ENCODE data around the gene PDCL3.
A peak's percentile ranks its signal among the peaks of the same experiment; 100 is the strongest.

Gene PDCL3

DNA sequence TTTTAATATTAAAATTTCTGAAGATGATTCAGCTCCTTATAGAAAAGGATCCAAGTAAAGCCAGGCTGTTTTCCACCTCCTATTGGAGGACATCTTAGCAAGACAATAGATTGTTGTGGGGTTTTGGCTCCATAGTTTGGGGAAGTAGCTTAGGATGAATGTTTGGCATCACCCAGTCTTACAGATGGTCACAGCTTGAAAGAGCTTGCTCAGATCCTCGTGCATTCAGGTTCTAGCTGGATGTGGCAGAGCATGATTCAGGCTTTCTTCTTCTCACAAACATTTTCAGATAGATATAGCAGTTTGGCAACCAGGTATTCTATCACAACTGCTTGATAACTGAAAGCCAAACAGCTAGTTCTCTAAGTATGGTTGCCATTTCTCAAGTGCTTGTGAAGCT lies 23.6 kb upstream of the PDCL3 start:
- Mint-ChIP-seq H3K27ac (ENCODE audit: low read depth) (no peak overlapping the region), H3K9me3 (no peaks in the 10 kb centered on the region), H3K36me3 (ENCODE audit: insufficient read depth) (no peaks in the 10 kb centered on the region), H3K4me3 (no peak overlapping the region), H3K27me3 (no peaks in the 10 kb centered on the region), H3K4me1 (no peaks in the 10 kb centered on the region)
- ATAC-seq (replicated peaks; ENCODE audit: extremely low read depth, poor library complexity, severe bottlenecking): no peak
- DNase-seq (ENCODE audit: low spot score in 2 of 2): no peak

DNA sequence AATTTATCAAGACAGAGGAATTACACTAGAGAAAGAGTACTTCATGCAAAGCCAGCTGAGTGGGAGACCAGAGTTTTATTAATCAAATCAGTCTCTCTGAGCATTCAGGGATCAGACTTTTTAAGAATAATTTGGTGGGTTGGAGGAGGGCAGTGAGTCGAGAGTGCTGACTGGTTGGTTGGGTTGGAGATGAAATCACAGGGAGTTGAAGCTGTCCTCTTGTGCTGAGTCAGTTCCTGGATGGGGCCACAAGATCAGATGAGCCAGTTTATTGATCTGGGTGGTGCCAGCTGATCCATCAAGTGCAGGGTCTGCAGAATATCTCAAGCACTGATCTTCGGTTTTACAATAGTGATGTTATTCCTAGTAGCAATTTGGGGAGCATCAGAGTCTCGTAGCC lies 21.4 kb upstream of the PDCL3 start:
- H3K9me3 Mint-ChIP-seq: no peaks in the 10 kb centered on the region
- no peaks in the 10 kb centered on the region for H3K4me1 Mint-ChIP-seq
- no peak overlapping the region for H3K4me3 Mint-ChIP-seq
- H3K27me3 Mint-ChIP-seq: peaks cover 3% of the 10 kb centered on the region
- ATAC-seq (replicated peaks; ENCODE audit: extremely low read depth, poor library complexity, severe bottlenecking) (no peak), DNase-seq (ENCODE audit: low spot score in 2 of 2) (no peak)
- no peak overlapping the region for H3K27ac Mint-ChIP-seq (ENCODE audit: low read depth)
- H3K36me3 Mint-ChIP-seq (ENCODE audit: insufficient read depth): no peaks in the 10 kb centered on the region

DNA sequence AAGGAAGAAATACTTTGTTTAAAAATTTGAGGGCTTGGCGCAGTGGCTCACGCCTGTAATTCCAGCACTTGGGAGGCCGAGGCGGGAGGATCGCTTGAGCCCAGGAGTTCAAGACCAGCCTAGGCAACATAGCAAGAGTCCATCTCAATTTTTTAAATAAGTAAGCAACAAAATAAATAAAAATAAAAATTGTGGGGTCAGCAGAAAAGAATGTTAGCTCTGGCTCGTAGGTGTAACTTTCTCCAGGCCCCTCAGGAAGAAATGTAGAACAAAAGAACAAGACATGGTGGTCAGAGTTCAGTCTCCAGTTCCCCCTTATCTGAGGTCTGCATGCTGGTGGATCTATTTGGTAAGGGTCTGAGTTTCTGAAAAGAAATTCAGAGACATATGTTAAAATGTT lies 20.4 kb upstream of the PDCL3 start:
- H3K27ac Mint-ChIP-seq (ENCODE audit: low read depth): no peak overlapping the region
- no peak overlapping the region for H3K4me3 Mint-ChIP-seq
- peaks cover 13% of the 10 kb centered on the region for H3K27me3 Mint-ChIP-seq
- H3K4me1 Mint-ChIP-seq: no peaks in the 10 kb centered on the region
- ATAC-seq (replicated peaks; ENCODE audit: extremely low read depth, poor library complexity, severe bottlenecking): no peak
- no peak for DNase-seq (ENCODE audit: low spot score in 2 of 2)
- no peaks in the 10 kb centered on the region for H3K9me3 Mint-ChIP-seq
- no peaks in the 10 kb centered on the region for H3K36me3 Mint-ChIP-seq (ENCODE audit: insufficient read depth)

DNA sequence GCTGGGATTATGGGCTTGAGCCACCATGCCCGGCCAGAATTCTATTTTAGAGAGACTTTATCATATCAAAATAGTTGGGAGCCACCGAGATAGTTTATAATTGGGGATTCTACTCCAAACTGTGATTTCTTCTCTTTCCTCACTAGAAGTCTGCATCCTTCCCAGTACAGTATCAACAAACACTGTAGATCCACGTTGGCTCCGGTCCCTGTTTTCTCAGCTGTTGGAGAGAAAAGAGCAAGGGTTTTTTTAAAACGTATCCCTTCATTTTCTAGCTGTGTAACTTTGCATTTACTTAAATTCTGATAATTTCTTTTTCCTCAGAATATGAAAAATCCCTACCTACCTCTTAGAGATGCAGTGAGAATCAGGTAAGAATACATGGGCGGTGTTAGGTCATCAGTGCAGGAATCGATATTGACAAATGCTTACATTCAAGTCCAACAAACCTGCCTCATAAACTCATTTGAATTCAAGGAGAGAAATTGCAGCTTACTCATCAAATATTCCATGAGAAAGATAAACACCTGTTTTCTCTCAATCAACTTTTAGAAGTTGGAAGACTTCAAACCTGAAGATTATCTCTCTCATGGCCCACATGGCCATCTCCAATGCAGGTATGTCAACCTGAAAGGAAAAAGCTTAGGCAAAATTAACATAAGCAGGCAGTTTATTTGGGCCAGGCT lies 17.7 kb upstream of the PDCL3 start:
- DNase-seq (ENCODE audit: low spot score in 2 of 2): no peak
- Mint-ChIP-seq H3K27ac (ENCODE audit: low read depth) (no peak overlapping the region), H3K4me3 (no peak overlapping the region), H3K9me3 (no peaks in the 10 kb centered on the region), H3K4me1 (no peaks in the 10 kb centered on the region), H3K27me3 (peaks cover 30% of the 10 kb centered on the region), H3K36me3 (ENCODE audit: insufficient read depth) (no peaks in the 10 kb centered on the region)
- no peak for ATAC-seq (replicated peaks; ENCODE audit: extremely low read depth, poor library complexity, severe bottlenecking)

DNA sequence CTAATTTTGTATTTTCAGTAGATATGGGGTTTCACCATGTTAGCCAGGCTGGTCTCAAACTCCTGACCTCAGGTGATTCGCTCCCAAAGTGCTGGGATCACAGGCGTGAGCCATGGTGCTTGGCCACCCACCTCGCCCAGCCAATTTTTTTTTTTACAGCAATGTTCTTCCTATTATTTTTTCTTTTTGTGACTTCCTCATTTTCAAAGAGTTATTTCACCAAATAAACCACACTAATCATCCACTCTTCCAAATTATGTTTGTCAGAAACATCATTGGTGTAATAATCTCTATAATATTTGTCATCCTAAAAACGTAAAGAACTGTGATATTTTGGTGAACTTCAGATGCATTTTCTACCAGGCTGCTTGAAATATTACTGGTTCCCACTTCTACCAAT lies 16.3 kb upstream of the PDCL3 start:
- Mint-ChIP-seq H3K4me1 (no peaks in the 10 kb centered on the region), H3K27me3 (peaks cover 30% of the 10 kb centered on the region), H3K9me3 (no peaks in the 10 kb centered on the region), H3K4me3 (no peak overlapping the region), H3K27ac (ENCODE audit: low read depth) (no peak overlapping the region), H3K36me3 (ENCODE audit: insufficient read depth) (no peaks in the 10 kb centered on the region)
- ATAC-seq (replicated peaks; ENCODE audit: extremely low read depth, poor library complexity, severe bottlenecking) (no peak), DNase-seq (ENCODE audit: low spot score in 2 of 2) (no peak)

DNA sequence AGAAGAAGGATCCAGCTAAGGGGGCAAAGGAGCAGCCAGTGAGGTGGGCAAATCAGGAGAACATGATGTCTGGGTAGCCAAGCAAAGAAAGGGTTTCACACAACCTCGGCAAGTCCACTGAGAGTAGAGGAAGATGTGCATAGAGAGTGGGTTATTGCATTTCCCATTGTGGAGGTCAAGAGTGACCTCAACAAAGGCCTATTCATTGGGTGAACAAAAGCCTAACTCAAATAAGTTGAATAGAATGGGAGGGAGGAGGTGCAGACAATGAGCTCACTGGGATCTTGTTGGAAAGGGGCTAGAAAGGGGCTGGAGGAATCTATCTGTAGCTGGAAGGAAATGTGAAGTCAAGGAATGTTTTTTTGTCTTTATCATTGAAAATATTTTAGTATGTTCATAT lies 14.0 kb upstream of the PDCL3 start:
- no peak for ATAC-seq (replicated peaks; ENCODE audit: extremely low read depth, poor library complexity, severe bottlenecking)
- no peaks in the 10 kb centered on the region for H3K9me3 Mint-ChIP-seq
- no peaks in the 10 kb centered on the region for H3K4me1 Mint-ChIP-seq
- H3K4me3 Mint-ChIP-seq: no peak overlapping the region
- peaks cover 30% of the 10 kb centered on the region for H3K27me3 Mint-ChIP-seq
- H3K36me3 Mint-ChIP-seq (ENCODE audit: insufficient read depth): no peaks in the 10 kb centered on the region
- no peak overlapping the region for H3K27ac Mint-ChIP-seq (ENCODE audit: low read depth)
- no peak for DNase-seq (ENCODE audit: low spot score in 2 of 2)

DNA sequence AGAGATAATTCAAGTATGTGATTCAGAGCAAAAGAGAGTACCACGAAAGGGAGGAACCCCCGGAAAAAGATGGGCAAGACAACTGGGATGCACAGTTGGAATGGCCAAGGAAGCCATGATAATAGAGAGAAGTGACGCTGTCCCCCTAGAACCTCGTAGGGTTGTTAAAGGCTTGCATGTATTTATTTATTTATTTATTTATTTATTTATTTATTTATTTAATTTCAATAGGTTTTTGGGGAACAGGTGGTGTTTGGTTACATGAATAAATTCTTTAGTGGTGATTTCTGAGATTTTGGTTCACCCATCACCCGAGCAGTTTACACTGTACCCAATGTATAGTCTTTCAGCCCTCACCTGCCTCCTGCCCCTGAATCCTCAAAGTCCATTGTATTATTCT lies 11.5 kb upstream of the PDCL3 start:
- Mint-ChIP-seq H3K27me3 (peaks cover 28% of the 10 kb centered on the region), H3K4me1 (peaks cover 13% of the 10 kb centered on the region), H3K9me3 (no peaks in the 10 kb centered on the region), H3K27ac (ENCODE audit: low read depth) (no peak overlapping the region), H3K4me3 (no peak overlapping the region), H3K36me3 (ENCODE audit: insufficient read depth) (no peaks in the 10 kb centered on the region)
- DNase-seq (ENCODE audit: low spot score in 2 of 2) (no peak), ATAC-seq (replicated peaks; ENCODE audit: extremely low read depth, poor library complexity, severe bottlenecking) (no peak)

DNA sequence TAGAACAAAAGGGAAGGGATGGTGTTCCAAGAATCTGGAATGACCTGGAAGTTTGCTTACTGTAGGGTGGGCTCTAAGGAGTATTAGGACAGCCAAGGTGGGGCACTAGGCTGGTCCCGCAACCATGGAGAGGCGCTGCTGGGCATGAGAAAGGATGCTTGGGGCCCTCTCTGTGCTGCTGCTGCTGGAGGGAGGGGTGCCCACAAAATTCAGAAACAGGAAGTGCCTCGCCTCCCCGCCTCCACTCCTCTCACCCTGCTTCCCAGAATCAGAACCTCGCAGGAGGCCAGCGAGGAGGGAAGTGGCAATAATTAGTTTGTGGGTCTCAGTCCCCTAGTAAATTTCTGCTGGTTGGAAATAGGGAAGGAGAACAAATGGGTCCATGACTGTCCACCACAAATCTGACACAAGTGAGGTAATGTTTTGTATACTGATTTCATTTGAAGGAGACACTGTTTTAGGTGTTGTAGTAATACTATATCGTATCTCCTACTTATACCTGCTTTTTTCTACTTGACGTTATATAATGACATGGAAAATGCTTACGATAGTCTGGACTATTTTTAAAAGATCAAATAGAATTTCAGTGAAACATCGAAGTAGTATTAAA lies 7.9 kb upstream of the PDCL3 start:
- peak overlapping the region; percentile 65 for H3K27ac Mint-ChIP-seq (ENCODE audit: low read depth)
- H3K4me1 Mint-ChIP-seq: peaks cover 13% of the 10 kb centered on the region
- DNase-seq (ENCODE audit: low spot score in 2 of 2) (no peak), ATAC-seq (replicated peaks; ENCODE audit: extremely low read depth, poor library complexity, severe bottlenecking) (peak; percentile 68)
- H3K9me3 Mint-ChIP-seq: no peaks in the 10 kb centered on the region
- no peaks in the 10 kb centered on the region for H3K36me3 Mint-ChIP-seq (ENCODE audit: insufficient read depth)
- peak overlapping the region; percentile 42 for H3K4me3 Mint-ChIP-seq
- no peaks in the 10 kb centered on the region for H3K27me3 Mint-ChIP-seq

DNA sequence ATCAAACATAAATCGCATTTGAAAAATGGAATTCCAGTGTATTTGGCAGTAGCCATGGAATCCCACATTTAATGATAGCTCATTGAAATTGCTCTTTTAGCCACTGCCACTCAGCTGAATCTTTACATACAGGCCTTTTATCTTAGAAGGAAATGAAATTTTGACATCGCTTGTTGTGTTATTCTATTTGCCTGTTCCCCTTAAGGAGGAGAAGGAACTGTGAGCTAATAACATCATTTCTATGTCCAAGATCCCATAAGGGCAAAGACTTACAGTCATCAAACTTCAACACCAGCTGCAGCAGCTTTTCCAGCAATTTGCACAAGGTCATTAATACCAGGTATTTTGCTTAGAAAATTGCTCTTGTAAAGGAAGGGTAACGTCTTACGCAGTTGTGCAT lies 6.0 kb upstream of the PDCL3 start:
- H3K9me3 Mint-ChIP-seq: no peaks in the 10 kb centered on the region
- ATAC-seq (replicated peaks; ENCODE audit: extremely low read depth, poor library complexity, severe bottlenecking): no peak

DNA sequence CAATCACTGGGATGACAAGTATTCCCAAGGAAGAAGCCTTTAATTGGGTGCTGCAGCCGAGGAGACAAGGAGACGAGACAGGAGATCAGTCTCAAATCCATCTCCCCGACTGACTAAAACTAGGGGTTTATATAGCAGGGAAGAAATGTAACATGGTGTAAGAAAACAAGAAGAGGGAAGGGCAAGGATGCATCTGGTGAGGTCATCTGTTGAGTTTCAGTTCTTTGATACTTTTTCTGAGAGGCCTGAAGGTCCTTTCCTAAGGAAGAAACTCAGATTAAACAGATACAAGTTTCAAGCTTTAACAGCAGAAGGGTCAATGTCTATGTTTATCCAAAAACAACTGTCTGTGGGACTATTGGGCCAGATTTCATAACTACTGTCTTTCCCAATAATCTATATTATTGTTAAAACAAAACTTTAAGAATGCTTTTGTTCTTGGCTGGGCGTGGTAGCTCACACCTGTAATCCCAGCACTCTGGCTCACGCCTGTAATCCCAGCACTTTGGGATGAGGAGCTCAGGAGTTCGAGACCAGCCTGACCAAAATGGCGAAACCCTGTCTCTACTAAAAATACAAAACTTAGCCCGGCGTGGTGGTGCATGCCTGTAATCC lies 2.5 kb upstream of the PDCL3 start:
- DNase-seq (ENCODE audit: low spot score in 2 of 2) (no peak), ATAC-seq (replicated peaks; ENCODE audit: extremely low read depth, poor library complexity, severe bottlenecking) (no peak)
- peak overlapping the region; percentile 99 for H3K27ac Mint-ChIP-seq (ENCODE audit: low read depth)
- H3K4me3 Mint-ChIP-seq: peak overlapping the region; percentile 11
- H3K27me3 Mint-ChIP-seq: no peaks in the 10 kb centered on the region
- H3K4me1 Mint-ChIP-seq: peaks cover 12% of the 10 kb centered on the region
- H3K36me3 Mint-ChIP-seq (ENCODE audit: insufficient read depth): peaks cover 12% of the 10 kb centered on the region
- no peaks in the 10 kb centered on the region for H3K9me3 Mint-ChIP-seq

More for the DNA sequence above, 6.0 kb upstream of the PDCL3 start:
- peaks cover 18% of the 10 kb centered on the region for H3K4me1 Mint-ChIP-seq
- no peaks in the 10 kb centered on the region for H3K36me3 Mint-ChIP-seq (ENCODE audit: insufficient read depth)
- no peak overlapping the region for H3K27ac Mint-ChIP-seq (ENCODE audit: low read depth)
- H3K27me3 Mint-ChIP-seq: no peaks in the 10 kb centered on the region
- H3K4me3 Mint-ChIP-seq: no peak overlapping the region
- DNase-seq (ENCODE audit: low spot score in 2 of 2): no peak

DNA sequence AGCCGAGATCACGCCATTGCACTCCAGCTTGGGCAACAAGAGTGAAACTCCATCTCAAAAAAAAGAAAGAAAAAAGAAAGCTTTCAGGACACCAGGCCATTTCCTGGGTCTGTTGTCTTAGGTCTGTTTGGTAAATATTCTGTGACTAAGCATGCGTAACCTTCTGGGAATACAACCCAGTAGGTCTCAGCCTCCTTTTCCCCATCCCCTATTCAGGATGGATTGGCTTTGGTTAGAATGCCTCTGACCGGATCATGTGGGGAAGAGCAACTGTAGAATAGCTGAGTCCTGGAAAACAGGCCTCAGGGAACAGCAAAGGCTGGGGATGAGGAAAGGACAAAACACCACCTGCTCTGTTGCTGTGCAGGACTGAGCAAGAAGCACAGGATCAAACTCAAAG lies 1.6 kb upstream of the PDCL3 start:
- H3K27ac Mint-ChIP-seq (ENCODE audit: low read depth): peak overlapping the region; percentile 99
- peak overlapping the region; percentile 11 for H3K4me3 Mint-ChIP-seq
- ATAC-seq (replicated peaks; ENCODE audit: extremely low read depth, poor library complexity, severe bottlenecking) (no peak), DNase-seq (ENCODE audit: low spot score in 2 of 2) (no peak)
- H3K9me3 Mint-ChIP-seq: no peaks in the 10 kb centered on the region
- peaks cover 12% of the 10 kb centered on the region for H3K36me3 Mint-ChIP-seq (ENCODE audit: insufficient read depth)
- no peaks in the 10 kb centered on the region for H3K27me3 Mint-ChIP-seq
- peaks cover 12% of the 10 kb centered on the region for H3K4me1 Mint-ChIP-seq

DNA sequence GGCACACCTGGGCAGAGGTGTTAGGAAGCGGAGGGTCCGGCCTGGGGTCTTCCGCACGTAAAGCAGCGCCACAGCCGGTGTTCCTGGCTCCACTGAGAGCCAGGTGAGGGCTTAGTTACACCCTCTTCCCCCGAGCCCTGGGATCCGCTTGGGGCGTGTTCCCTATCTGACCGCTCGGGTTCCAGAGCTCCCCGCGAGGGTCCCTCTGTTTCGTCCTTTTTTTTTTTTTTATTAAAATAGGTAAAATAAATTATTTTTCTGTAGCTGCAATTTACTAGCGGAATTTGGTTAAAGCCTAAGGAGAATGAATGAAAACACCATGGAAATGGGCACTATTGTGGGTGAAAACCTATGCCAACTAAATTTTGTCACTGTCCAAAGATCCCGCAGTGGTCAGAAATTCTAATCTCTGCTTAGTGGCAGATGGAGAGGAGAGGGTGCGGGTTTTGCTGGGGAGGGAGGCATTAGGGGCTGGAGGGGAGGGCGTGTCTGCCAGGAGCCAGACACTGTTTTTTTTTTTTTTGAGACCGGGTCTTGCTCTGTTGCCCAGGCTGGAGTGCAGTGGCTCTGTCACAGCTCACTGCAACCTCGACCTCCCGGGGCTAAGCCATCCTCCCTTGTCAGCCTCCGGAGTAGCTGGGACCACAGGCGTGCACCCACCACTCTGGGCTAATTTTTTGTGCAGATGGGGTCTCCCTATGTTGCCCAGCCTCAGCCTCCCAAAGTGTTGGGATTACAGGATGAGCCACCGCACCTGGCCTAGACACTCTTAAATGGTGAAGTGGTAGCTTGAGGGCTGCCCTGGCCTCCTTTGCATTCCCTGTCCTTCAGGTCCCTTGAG lies 834 bp downstream of the PDCL3 start:
- no peak for ATAC-seq (replicated peaks; ENCODE audit: extremely low read depth, poor library complexity, severe bottlenecking)

More for the DNA sequence above, 834 bp downstream of the PDCL3 start:
- H3K4me1 Mint-ChIP-seq: peaks cover 26% of the 10 kb centered on the region
- H3K9me3 Mint-ChIP-seq: no peaks in the 10 kb centered on the region
- no peak for DNase-seq (ENCODE audit: low spot score in 2 of 2)
- H3K4me3 Mint-ChIP-seq: peak overlapping the region; percentile 84
- H3K27me3 Mint-ChIP-seq: no peaks in the 10 kb centered on the region
- peak overlapping the region; percentile 99 for H3K27ac Mint-ChIP-seq (ENCODE audit: low read depth)
- peaks cover 26% of the 10 kb centered on the region for H3K36me3 Mint-ChIP-seq (ENCODE audit: insufficient read depth)
